Colonic mucosa (tissue), 4 donors: ENCODE data around the gene INHA. TPM values are rescaled to one million over a fixed set of nuclear protein-coding genes. Genes with fewer than 3 reads are reported as not detected.

Experiments used
- DNase-seq: peaks from one replicate; pipeline ENCODE4 v3.0.0-alpha.2; 2020
- H3K27ac ChIP-seq: fragments of 200-600 bp; one replicate; pipeline ENCODE4 v1.8.0; 2021
- H3K27me3 ChIP-seq: fragments of 200-600 bp; one replicate; pipeline ENCODE4 v1.8.0; 2021
- H3K36me3 ChIP-seq: fragments of 200-600 bp; one replicate; pipeline ENCODE4 v1.8.0; 2021
- H3K4me1 ChIP-seq: fragments of 200-600 bp; one replicate; pipeline ENCODE4 v1.8.0; 2021; ENCODE audit warnings: mild to moderate bottlenecking
- H3K4me3 ChIP-seq: fragments of 200-600 bp; one replicate; pipeline ENCODE4 v1.8.0; 2021
- H3K9ac ChIP-seq, 2 donors: one replicate each; pipeline ENCODE4 v1.7.0; 2013; ENCODE audit warnings: control low read depth in 2 of 2, low read depth in 2 of 2, low read length in 2 of 2
- H3K9me3 ChIP-seq: fragments of 200-600 bp; one replicate; pipeline ENCODE4 v1.8.0; 2021
- intact Hi-C: fragments of 100-400 bp; cut with DNase I; formaldehyde crosslinking; loops from one replicate; pipeline ENCODE4 v1.14.1; 2022
- total RNA-seq, 2 donors: library from RNA; stranded (reverse); fragmentation: NEBNext Ultra II Directional in 1 of 2; extraction: Animal tissue kit (Norgen Biotek cat#: 25700) in 1 of 2; gene quantifications; one replicate each; pipeline ENCODE4 v1.2.1, GENCODE V29; 2021
- TF ChIP-seq, protein P1 (sequence below): fragments of 200-600 bp; IDR thresholded peaks from one replicate; pipeline ENCODE4 v1.8.0; 2022; ENCODE audit warnings: antibody characterized with exemption, mild to moderate bottlenecking
- donor health status: healthy.
- donor health status: DM: no; HTN: no; CAD: no.
- donor health status: DM: no; HTN: no; CAD: no.

INHA gene
- total RNA-seq, 2 donors from 2014 or later: not detected

- Histone ChIP-seq H3K36me3 (no peaks in the 10 kb centered on the region), H3K27me3 (peaks cover 8% of the 10 kb centered on the region), H3K9me3 (no peaks in the 10 kb centered on the region), H3K4me1 (peaks cover 4% of the 10 kb centered on the region), H3K4me3 (no peak overlapping the region), H3K9ac (no peak overlapping the region), H3K27ac (no peak overlapping the region)
- intact Hi-C loops: no loop called here
- TF ChIP-seq, protein P1, sequence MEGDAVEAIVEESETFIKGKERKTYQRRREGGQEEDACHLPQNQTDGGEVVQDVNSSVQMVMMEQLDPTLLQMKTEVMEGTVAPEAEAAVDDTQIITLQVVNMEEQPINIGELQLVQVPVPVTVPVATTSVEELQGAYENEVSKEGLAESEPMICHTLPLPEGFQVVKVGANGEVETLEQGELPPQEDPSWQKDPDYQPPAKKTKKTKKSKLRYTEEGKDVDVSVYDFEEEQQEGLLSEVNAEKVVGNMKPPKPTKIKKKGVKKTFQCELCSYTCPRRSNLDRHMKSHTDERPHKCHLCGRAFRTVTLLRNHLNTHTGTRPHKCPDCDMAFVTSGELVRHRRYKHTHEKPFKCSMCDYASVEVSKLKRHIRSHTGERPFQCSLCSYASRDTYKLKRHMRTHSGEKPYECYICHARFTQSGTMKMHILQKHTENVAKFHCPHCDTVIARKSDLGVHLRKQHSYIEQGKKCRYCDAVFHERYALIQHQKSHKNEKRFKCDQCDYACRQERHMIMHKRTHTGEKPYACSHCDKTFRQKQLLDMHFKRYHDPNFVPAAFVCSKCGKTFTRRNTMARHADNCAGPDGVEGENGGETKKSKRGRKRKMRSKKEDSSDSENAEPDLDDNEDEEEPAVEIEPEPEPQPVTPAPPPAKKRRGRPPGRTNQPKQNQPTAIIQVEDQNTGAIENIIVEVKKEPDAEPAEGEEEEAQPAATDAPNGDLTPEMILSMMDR: no peak
- DNase-seq: no peak
These were observed 17.8 kb upstream of the INHA start for GRCh38 chr2:219554350-219554749.

DNA sequence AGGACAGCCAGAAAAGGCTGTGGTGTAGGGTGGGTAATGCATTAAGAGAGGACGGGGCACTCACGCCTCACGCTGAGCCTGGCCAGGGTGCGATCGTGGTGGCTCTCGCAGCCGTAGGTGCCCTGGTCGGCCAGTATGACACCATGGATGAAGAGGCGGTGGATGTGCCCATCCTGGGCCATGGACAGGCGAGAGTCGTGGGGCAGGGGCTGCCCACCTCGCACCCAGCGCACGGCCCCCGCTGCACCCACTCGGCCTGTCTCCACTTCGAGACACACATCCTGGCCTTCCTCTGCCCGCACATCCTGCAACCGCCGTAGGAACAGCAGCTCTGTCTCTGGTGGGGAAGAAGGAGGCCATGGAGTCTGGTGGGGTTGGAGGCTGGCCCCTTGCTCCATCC, 16.2 kb upstream of the INHA start:
- no peak for DNase-seq
- Histone ChIP-seq H3K9ac (no peak overlapping the region), H3K4me3 (no peak overlapping the region), H3K27me3 (peaks cover 8% of the 10 kb centered on the region), H3K4me1 (peaks cover 4% of the 10 kb centered on the region), H3K27ac (no peak overlapping the region), H3K36me3 (no peaks in the 10 kb centered on the region), H3K9me3 (no peaks in the 10 kb centered on the region)
- TF ChIP-seq, protein P1: no peak
- intact Hi-C loops: no loop called here

DNA sequence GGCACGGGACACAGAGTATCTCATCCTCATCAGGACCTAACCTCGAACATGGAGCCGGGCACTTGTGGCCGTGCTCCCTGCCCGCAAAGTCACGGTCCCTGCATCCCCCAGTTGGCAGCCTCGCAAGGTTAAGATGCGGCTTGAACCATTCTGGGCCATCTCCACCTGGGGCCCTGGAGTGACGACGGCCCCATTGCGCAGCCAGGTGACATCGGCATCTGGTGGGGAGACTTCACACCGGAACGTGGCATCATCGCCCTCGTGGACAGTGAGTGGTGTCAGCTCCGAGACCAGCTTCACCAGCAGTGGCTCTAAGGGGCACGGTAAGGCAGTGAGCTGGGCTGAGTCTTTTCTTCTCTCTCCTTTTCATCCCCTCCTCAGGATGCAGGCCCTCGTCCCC, 15.7 kb upstream of the INHA start:
- TF ChIP-seq, protein P1: no peak
- H3K27ac ChIP-seq: no peak overlapping the region
- H3K4me3 ChIP-seq: no peak overlapping the region
- no peak for DNase-seq
- intact Hi-C loops: no loop called here
- no peak overlapping the region for H3K9ac ChIP-seq
- H3K36me3 ChIP-seq: no peaks in the 10 kb centered on the region
- H3K27me3 ChIP-seq: peaks cover 7% of the 10 kb centered on the region
- H3K9me3 ChIP-seq: no peaks in the 10 kb centered on the region
- peaks cover 4% of the 10 kb centered on the region for H3K4me1 ChIP-seq

- Histone ChIP-seq H3K36me3 (no peaks in the 10 kb centered on the region), H3K27ac (no peak overlapping the region), H3K27me3 (no peaks in the 10 kb centered on the region), H3K4me3 (no peak overlapping the region), H3K4me1 (peaks cover 4% of the 10 kb centered on the region), H3K9ac (no peak overlapping the region), H3K9me3 (no peaks in the 10 kb centered on the region)
- no peak for DNase-seq
- intact Hi-C loops: no loop called here
- TF ChIP-seq, protein P1: no peak
These were observed 14.8 kb upstream of the INHA start for GRCh38 chr2:219557320-219557719.

- Histone ChIP-seq H3K9ac (no peak overlapping the region), H3K4me1 (no peaks in the 10 kb centered on the region), H3K4me3 (no peak overlapping the region), H3K36me3 (no peaks in the 10 kb centered on the region), H3K27me3 (no peaks in the 10 kb centered on the region), H3K27ac (no peak overlapping the region), H3K9me3 (no peaks in the 10 kb centered on the region)
- no peak for DNase-seq
- intact Hi-C loops: no loop called here
- TF ChIP-seq, protein P1: no peak
These were observed 14.0 kb upstream of the INHA start for GRCh38 chr2:219557791-219558785.
